Measurements from ENCODE around the gene RPS6KA5.

- TF ChIP-seq REST (IDR thresholded peaks at IDR 0.05): no peak
- TF ChIP-seq POLR2A (IDR thresholded peaks at IDR 0.05; ENCODE audit: low read length): no peak
- TF ChIP-seq ZFP36 (IDR thresholded peaks at IDR 0.05; ENCODE audit: borderline replicate concordance, partially characterized antibody): no peak
- TF ChIP-seq CTCF (IDR thresholded peaks at IDR 0.05): no peak
- TF ChIP-seq CHD2 (IDR thresholded peaks at IDR 0.05; ENCODE audit: low read length, partially characterized antibody): no peak
- TF ChIP-seq CEBPB (IDR thresholded peaks at IDR 0.05): no peak
- TF ChIP-seq KDM5A (IDR thresholded peaks at IDR 0.05): no peak
- TF ChIP-seq NPAS2 (CRISPR knock-in tag; IDR thresholded peaks at IDR 0.05; ENCODE audit: borderline replicate concordance): no peak
- no peak for TF ChIP-seq MAX (IDR thresholded peaks at IDR 0.05)
Measured at GRCh38 chr14:90892970-90893369, 167.5 kb downstream of the RPS6KA5 start.
